ENCODE measurements around the gene PTGER3.
"Not testable (repeated sequence)": the region's sequence is repeated elsewhere in the genome, so short reads cannot be mapped to it uniquely, and the experiment has no call there.

Gene PTGER3

DNA sequence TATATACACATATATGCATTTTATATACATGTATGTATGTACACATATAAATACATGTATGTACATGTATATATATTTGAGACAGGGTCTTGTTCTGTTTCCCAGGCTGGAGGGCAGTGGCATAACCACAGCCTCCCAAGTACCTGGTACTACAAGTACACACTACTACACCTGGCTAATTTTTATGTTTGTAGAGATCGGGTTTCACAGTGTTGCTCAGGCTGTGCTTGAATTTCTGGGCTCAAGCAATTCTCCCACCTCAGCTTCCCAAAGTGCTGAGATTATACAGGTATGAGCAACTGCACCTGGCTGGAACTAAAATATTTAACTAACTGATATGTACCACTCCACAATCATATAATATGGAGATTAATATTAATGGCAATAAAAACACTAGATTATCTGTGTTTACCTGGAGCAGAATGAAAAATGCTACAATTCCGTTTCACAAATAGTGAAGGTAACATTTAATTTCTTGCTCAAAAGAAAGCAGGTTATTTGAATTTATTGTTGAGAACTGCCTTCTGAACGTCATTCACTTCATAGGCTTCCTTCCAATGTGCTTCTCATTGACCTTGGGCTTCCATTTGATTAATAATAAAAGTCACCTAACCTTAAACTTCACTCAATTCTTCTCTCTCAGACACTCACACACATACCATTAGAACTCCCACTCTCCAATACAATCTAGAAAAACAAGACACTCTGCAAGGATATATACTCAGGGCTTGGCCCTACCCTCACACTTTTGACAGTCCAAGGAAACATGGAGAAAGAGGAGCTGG is 57.0 kb downstream of the PTGER3 start:
- ChIA-PET CTCF (no interaction called here), POLR2A (no interaction called here)
- DNase-seq (ENCODE audit: extremely low spot score): no peak
- TF ChIP-seq ZNF384 (IDR thresholded peaks at IDR 0.05) (no peak), L3MBTL2 (conservative IDR thresholded peaks at IDR 0.05) (no peak), ELF4 (IDR thresholded peaks at IDR 0.05) (no peak), SUZ12 (IDR thresholded peaks at IDR 0.05) (no peak), HDGF (IDR thresholded peaks at IDR 0.05; ENCODE audit: borderline replicate concordance) (no peak), FOXK2 (IDR thresholded peaks at IDR 0.05) (no peak), FOXA1 (IDR thresholded peaks at IDR 0.05) (no peak), NFRKB (IDR thresholded peaks at IDR 0.05) (no peak), ARNT (IDR thresholded peaks at IDR 0.05) (no peak), TARDBP (IDR thresholded peaks at IDR 0.05) (no peak), LEF1 (IDR thresholded peaks at IDR 0.05; ENCODE audit: borderline replicate concordance) (no peak)
- TF ChIP-seq, protein P1, sequence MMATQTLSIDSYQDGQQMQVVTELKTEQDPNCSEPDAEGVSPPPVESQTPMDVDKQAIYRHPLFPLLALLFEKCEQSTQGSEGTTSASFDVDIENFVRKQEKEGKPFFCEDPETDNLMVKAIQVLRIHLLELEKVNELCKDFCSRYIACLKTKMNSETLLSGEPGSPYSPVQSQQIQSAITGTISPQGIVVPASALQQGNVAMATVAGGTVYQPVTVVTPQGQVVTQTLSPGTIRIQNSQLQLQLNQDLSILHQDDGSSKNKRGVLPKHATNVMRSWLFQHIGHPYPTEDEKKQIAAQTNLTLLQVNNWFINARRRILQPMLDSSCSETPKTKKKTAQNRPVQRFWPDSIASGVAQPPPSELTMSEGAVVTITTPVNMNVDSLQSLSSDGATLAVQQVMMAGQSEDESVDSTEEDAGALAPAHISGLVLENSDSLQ (IDR thresholded peaks at IDR 0.05): no peak

DNA sequence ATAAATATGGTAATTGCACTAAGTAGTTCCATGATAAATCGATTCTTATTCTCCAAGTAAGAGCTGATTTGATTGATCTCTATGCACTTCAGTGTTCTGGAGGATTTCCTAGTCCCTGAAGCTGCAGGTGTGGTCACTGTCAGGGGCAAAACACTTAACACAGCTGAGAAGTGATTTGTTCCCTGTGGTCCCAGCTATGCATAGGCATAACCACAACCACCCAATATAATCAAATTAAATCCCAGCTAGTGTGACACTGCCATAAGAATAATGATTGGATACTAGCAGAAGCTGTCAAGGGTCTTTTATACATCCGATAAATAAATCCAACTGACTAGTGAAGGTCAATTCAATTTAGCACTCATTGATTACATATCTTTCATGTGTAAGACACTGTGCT is 60.1 kb downstream of the PTGER3 start:
- DNase-seq (ENCODE audit: extremely low spot score): no peak
- CTCF ChIA-PET: no interaction called here
- TF ChIP-seq ELF4 (IDR thresholded peaks at IDR 0.05) (no peak), BHLHE40 (IDR thresholded peaks at IDR 0.05; ENCODE audit: borderline replicate concordance) (no peak), NFRKB (IDR thresholded peaks at IDR 0.05) (no peak), HDGF (IDR thresholded peaks at IDR 0.05; ENCODE audit: borderline replicate concordance) (no peak), ARNT (IDR thresholded peaks at IDR 0.05) (no peak), FOXA1 (IDR thresholded peaks at IDR 0.05) (no peak), L3MBTL2 (conservative IDR thresholded peaks at IDR 0.05) (no peak), FOXK2 (IDR thresholded peaks at IDR 0.05) (no peak), LEF1 (IDR thresholded peaks at IDR 0.05; ENCODE audit: borderline replicate concordance) (no peak)
- TF ChIP-seq, protein P1 (IDR thresholded peaks at IDR 0.05): no peak
- POLR2A ChIA-PET: no interaction called here

DNA sequence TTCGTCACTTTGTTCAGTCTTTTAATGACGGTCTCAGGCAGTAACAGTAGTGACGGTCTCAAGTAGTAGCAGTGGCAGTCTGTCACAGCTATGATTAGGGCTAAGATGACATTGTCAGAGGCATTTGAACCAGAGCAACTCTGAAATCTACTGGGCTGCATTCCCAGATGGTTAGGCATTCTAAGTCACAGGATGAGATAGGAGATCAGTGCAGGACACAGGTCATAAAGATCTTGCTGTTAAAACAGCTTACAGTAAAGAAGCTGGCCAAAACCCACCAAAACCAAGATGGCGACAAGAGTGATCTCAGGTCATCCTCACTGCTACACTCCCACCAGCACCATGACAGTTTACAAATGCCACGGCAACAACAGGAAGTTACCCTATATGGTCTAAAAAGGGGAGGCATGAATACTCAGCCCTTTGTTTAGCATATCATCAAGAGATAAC is 61.8 kb downstream of the PTGER3 start:
- POLR2A ChIA-PET; CTCF ChIA-PET; DNase-seq (ENCODE audit: extremely low spot score): not testable (repeated sequence)

DNA sequence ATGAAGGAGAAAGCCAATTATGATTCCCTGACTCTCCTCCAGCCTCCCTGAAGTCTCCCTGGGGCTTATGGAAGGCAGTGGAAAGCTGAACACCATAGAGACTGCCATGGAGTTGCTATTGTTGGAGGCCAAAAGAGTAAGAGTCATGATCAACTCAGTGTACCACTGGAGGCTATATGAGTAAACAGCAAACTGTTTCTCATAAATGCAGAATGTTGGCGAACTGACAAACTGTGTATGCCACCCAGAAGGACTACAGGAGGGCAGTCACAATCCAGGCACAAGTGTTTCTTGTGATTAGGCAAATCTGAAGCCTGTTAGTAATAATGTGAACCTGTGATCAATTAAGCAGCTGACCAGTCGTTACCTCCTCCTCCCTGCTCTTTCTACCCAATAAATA is 62.3 kb downstream of the PTGER3 start:
- CTCF ChIA-PET: interaction anchor here (0.6 kb wide), 1 partner anchor 31 kb away, joined by 3 read pairs; no protein-coding TSS in a partner anchor
- POLR2A ChIA-PET; DNase-seq (ENCODE audit: extremely low spot score): not testable (repeated sequence)

DNA sequence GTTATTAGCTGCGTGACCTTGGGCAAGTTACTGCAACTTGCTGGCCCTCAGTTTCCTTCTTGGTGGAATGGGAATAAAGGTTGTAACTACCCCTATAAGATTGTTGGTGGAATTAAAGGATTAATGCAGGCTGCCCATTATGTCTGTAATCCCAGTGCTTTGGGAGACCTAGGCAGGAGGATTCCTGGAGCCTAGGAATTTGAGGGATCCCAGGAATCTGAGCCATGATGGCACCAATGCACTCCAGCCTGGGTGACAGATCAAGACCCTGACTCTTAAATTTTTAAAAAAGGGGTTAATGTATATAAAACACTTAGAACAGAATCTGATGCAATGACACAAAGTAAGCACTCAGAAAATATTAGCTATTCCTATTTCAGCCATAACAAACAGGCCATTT is 67.3 kb downstream of the PTGER3 start:
- no peak for DNase-seq (ENCODE audit: extremely low spot score)
- ChIA-PET POLR2A (no interaction called here), CTCF (no interaction called here)
- TF ChIP-seq BHLHE40 (IDR thresholded peaks at IDR 0.05; ENCODE audit: borderline replicate concordance) (no peak), CTBP1 (IDR thresholded peaks at IDR 0.05; ENCODE audit: borderline replicate concordance) (no peak), HDGF (IDR thresholded peaks at IDR 0.05; ENCODE audit: borderline replicate concordance) (no peak), L3MBTL2 (conservative IDR thresholded peaks at IDR 0.05) (no peak), FOXA1 (IDR thresholded peaks at IDR 0.05) (no peak), NFRKB (IDR thresholded peaks at IDR 0.05) (no peak), TARDBP (IDR thresholded peaks at IDR 0.05) (no peak), SUZ12 (IDR thresholded peaks at IDR 0.05) (no peak)

DNA sequence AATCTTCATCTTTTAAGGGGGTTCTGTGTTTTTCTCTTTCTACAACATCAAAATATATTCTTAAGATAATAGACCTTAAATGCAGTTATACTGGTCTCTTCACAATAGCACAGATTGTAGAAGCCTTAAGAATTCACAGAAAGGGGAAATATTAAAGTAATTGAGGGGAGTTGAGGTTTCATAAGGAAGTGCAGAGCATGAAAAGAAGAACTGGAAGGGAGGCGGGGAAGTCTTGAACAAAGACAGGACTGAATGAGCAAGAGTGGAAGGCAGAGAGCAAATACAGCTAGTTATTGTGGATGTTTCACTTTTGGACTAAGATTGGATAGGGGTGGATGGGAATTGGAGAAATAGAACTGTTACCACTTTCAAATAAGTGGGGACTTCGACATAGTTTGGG is 67.7 kb downstream of the PTGER3 start:
- TF ChIP-seq BHLHE40 (IDR thresholded peaks at IDR 0.05; ENCODE audit: borderline replicate concordance) (no peak), ARNT (IDR thresholded peaks at IDR 0.05) (no peak), L3MBTL2 (conservative IDR thresholded peaks at IDR 0.05) (no peak), CTBP1 (IDR thresholded peaks at IDR 0.05; ENCODE audit: borderline replicate concordance) (no peak), ZNF384 (IDR thresholded peaks at IDR 0.05) (no peak), NFRKB (IDR thresholded peaks at IDR 0.05) (no peak), SUZ12 (IDR thresholded peaks at IDR 0.05) (no peak), SP1 (IDR thresholded peaks at IDR 0.05) (no peak), HDGF (IDR thresholded peaks at IDR 0.05; ENCODE audit: borderline replicate concordance) (no peak), TARDBP (IDR thresholded peaks at IDR 0.05) (no peak), FOXA1 (IDR thresholded peaks at IDR 0.05) (no peak), FOXK2 (IDR thresholded peaks at IDR 0.05) (no peak)
- TF ChIP-seq, protein P1 (IDR thresholded peaks at IDR 0.05): no peak
- no peak for DNase-seq (ENCODE audit: extremely low spot score)
- ChIA-PET CTCF (no interaction called here), POLR2A (no interaction called here)

DNA sequence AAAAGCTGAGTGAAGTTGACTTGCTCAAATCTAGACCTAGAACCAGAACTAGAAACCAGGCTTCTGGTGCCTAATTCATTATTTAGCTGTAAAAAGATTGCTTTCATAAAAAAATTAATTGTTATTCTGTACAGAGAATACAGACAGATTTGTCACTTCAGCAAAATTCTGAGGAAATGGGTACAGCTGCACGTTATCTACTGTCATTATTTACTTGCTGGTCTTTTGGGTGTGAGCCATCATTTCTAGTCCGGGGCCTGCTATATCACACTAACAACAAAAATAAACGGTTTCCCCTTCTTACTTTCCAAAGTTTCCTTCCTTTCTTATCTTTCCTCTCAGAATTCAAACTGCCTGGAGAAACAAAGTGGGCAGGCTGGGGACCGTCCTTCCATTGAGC is 68.3 kb downstream of the PTGER3 start:
- ChIA-PET POLR2A (no interaction called here), CTCF (no interaction called here)
- no peak for DNase-seq (ENCODE audit: extremely low spot score)
- TF ChIP-seq TARDBP (IDR thresholded peaks at IDR 0.05): no peak
- TF ChIP-seq HDGF (IDR thresholded peaks at IDR 0.05; ENCODE audit: borderline replicate concordance): no peak
- no peak for TF ChIP-seq SUZ12 (IDR thresholded peaks at IDR 0.05)
- no peak for TF ChIP-seq L3MBTL2 (conservative IDR thresholded peaks at IDR 0.05)
- TF ChIP-seq NFRKB (IDR thresholded peaks at IDR 0.05): no peak
